ENCODE measurements around the gene C3orf22.

GRCh38 chr3:126530171-126531050, 28.3 kb downstream of the C3orf22 start:
- TF ChIP-seq POLR2A (IDR thresholded peaks at IDR 0.05) (no peak), CTCF (IDR thresholded peaks at IDR 0.05) (no peak)
